WTC11 (cell line): Measurements from ENCODE around the gene PRLR. TPM values are rescaled to one million over a fixed set of nuclear protein-coding genes. Genes with fewer than 3 reads are reported as not detected.

Source experiments
- ATAC-seq: fragments of 200-7000 bp; cut with Tn5 transposase; 2 replicates; pipeline ENCODE4 v1.10.0; 2021; ENCODE audit warnings: mild to moderate bottlenecking, moderate library complexity
- CTCF ChIA-PET: fragments of 300-600 bp; sonication (Branson Sonifier 250); formaldehyde crosslinking; loops from one replicate; lab custom pipeline; 2021; ENCODE audit warnings: antibody characterized with exemption; lab: Charles Lee
- POLR2A ChIA-PET: fragments of 350-600 bp; sonication (Branson Sonifier 250); formaldehyde crosslinking; loops from one replicate; lab custom pipeline; 2021; ENCODE audit warnings: antibody characterized with exemption; lab: Charles Lee
- DNase-seq: peaks from one replicate; pipeline ENCODE4 v3.0.0; 2021; ENCODE audit warnings: low spot score
- H3K27ac Mint-ChIP-seq: 2 replicates; pipeline ENCODE4 v1.8.0; 2021; ENCODE audit warnings: mixed read lengths
- H3K27me3 Mint-ChIP-seq: 2 replicates; pipeline ENCODE4 v1.8.0; 2021; ENCODE audit warnings: low read depth, mild to moderate bottlenecking, moderate library complexity, mixed read lengths
- H3K36me3 Mint-ChIP-seq: 2 replicates; pipeline ENCODE4 v1.8.0; 2021; ENCODE audit warnings: mixed read lengths
- H3K4me1 Mint-ChIP-seq: 2 replicates; pipeline ENCODE4 v1.8.0; 2022; ENCODE audit warnings: mixed read lengths
- H3K4me3 Mint-ChIP-seq: 2 replicates; pipeline ENCODE4 v1.8.0; 2021; ENCODE audit warnings: mild to moderate bottlenecking, moderate library complexity, mixed read lengths
- H3K9me3 Mint-ChIP-seq: 2 replicates; pipeline ENCODE4 v1.8.0; 2021; ENCODE audit warnings: mixed read lengths
- ATF1 ChIP-seq: sonication (generic); formaldehyde crosslinking; IDR thresholded peaks from 2 replicates; pipeline ENCODE4 v1.8.1; 2023; ENCODE audit warnings: mild to moderate bottlenecking, moderate library complexity, missing genetic modification reagents
- ELF4 ChIP-seq: sonication (generic); formaldehyde crosslinking; IDR thresholded peaks from 2 replicates; pipeline ENCODE4 v1.8.1; 2022; ENCODE audit warnings: low read depth, mild to moderate bottlenecking, moderate library complexity, missing genetic modification reagents
- ETV6 ChIP-seq: sonication (generic); formaldehyde crosslinking; IDR thresholded peaks from 2 replicates; pipeline ENCODE4 v1.8.1; 2022; ENCODE audit warnings: mild to moderate bottlenecking, missing genetic modification reagents
- NFYB ChIP-seq: sonication (generic); formaldehyde crosslinking; conservative IDR thresholded peaks from 2 replicates; pipeline ENCODE4 v1.8.0; 2022; ENCODE audit warnings: low read depth, missing genetic modification reagents
- TEAD4 ChIP-seq: sonication (generic); formaldehyde crosslinking; IDR thresholded peaks from 2 replicates; pipeline ENCODE4 v1.8.0; 2022; ENCODE audit warnings: mild to moderate bottlenecking, missing genetic modification reagents
- ZNF138 ChIP-seq: sonication (generic); formaldehyde crosslinking; conservative IDR thresholded peaks from 2 replicates; pipeline ENCODE4 v1.8.1; 2022; ENCODE audit warnings: mild to moderate bottlenecking, moderate library complexity, missing genetic modification reagents
- ZNF263 ChIP-seq: sonication (generic); formaldehyde crosslinking; IDR thresholded peaks from 2 replicates; pipeline ENCODE4 v1.8.1; 2022; ENCODE audit warnings: low read depth, mild to moderate bottlenecking, moderate library complexity, missing genetic modification reagents
- ZNF671 ChIP-seq: fragments of 250-450 bp; sonication (Bioruptor Pico); IDR thresholded peaks from 2 replicates; pipeline ENCODE4 v1.8.0; 2021; ENCODE audit warnings: mild to moderate bottlenecking
- total RNA-seq: library from RNA; stranded (reverse); gene quantifications from 3 replicates; pipeline ENCODE4 v1.2.3, GENCODE V29; 2021
- TF ChIP-seq, protein P1 (sequence below): sonication (generic); formaldehyde crosslinking; IDR thresholded peaks from 2 replicates; pipeline ENCODE4 v1.8.0; 2022; ENCODE audit warnings: mild to moderate bottlenecking, missing genetic modification reagents
- TF ChIP-seq, protein P2 (sequence below): fragments of 250-450 bp; sonication (Bioruptor Pico); IDR thresholded peaks from 2 replicates; pipeline ENCODE4 v2.1.2; 2022; ENCODE audit warnings: mild to moderate bottlenecking, moderate library complexity
- TF ChIP-seq, protein P3 (sequence below): fragments of 250-450 bp; sonication (Bioruptor Pico); IDR thresholded peaks from 2 replicates; pipeline ENCODE4 v1.9.0; 2021; ENCODE audit warnings: mild to moderate bottlenecking
- TF ChIP-seq, protein P4 (sequence below): sonication (generic); formaldehyde crosslinking; IDR thresholded peaks from 2 replicates; pipeline ENCODE4 v1.8.1; 2022; ENCODE audit warnings: low read depth, missing genetic modification reagents, borderline replicate concordance
- TF ChIP-seq, protein P5 (sequence below): sonication (generic); formaldehyde crosslinking; IDR thresholded peaks from 2 replicates; pipeline ENCODE4 v1.8.1; 2023; ENCODE audit warnings: mild to moderate bottlenecking, missing genetic modification reagents
- TF ChIP-seq, protein P6 (sequence below): fragments of 250-450 bp; sonication (Bioruptor Pico); IDR thresholded peaks from 2 replicates; pipeline ENCODE4 v1.9.0; 2021; ENCODE audit warnings: mild to moderate bottlenecking
- TF ChIP-seq, protein P7 (sequence below): sonication (generic); formaldehyde crosslinking; IDR thresholded peaks from 2 replicates; pipeline ENCODE4 v1.8.1; 2023; ENCODE audit warnings: mild to moderate bottlenecking, missing genetic modification reagents, borderline replicate concordance
- TF ChIP-seq, protein P8 (sequence below): sonication (generic); formaldehyde crosslinking; IDR thresholded peaks from 2 replicates; pipeline ENCODE4 v1.8.1; 2023; ENCODE audit warnings: mild to moderate bottlenecking, missing genetic modification reagents, moderate library complexity
- TF ChIP-seq, protein P9 (sequence below): sonication (generic); formaldehyde crosslinking; IDR thresholded peaks from 2 replicates; pipeline ENCODE4 v1.8.1; 2022; ENCODE audit warnings: mild to moderate bottlenecking, missing genetic modification reagents, moderate library complexity, borderline replicate concordance

Gene PRLR
- total RNA-seq, 1 experiment from 2014 or later: 3.2 TPM

DNA sequence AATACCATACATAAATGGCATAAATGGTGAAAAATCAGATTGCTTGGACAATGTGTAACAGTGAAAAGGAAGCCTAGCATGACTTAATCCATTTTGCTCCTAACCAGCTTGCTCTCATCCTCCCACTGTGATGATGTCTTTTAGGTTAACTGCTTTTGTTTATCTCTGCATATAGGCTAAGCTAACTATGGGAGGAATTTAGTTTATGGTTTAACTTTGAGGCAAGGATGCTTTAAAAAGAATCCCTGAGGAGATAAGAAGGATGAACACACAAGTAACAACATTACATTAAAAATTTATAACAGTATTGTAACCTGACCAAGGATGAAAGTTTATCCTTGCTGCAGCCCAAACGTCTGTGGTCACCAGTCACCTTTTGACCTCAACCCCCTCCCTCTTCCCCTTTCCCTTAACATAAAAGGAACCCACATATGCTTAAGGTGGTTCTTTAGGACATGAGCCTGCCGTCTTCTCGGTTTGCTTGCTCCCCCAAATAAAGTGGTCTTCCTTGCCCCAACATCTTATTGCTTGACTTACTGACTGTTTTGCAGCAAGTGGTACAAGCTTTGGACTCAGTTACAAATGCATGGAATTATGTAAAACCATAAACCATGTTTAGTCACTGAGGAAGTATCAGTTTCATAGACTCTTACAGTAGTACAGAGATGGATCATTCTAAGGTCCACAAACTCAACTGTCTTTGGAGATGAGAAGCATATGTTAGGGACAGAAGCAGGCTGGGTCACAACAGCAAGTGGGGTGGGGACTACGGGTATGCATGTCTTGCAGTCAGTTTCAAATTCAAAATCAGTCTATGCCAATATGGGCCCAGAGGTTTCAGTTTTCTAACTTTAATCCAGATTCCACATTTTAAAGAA is 213.9 kb downstream of the PRLR start:
- ATAC-seq (no peak), DNase-seq (no peak)
- Mint-ChIP-seq H3K27me3 (no peaks in the 10 kb centered on the region; the same call in 1 of the 2 replicates), H3K4me1 (no peaks in the 10 kb centered on the region), H3K36me3 (no peaks in the 10 kb centered on the region), H3K9me3 (peaks cover 15% of the 10 kb centered on the region), H3K27ac (no peak overlapping the region), H3K4me3 (no peak overlapping the region)
- ChIA-PET CTCF (interaction anchor here (1.1 kb wide), 2 partner anchors 13 kb away, joined by 3 to 4 read pairs; no protein-coding TSS in a partner anchor), POLR2A (no interaction called here)
- TF ChIP-seq ATF1 (CRISPR knock-in tag): no peak
- TF ChIP-seq, protein P1, sequence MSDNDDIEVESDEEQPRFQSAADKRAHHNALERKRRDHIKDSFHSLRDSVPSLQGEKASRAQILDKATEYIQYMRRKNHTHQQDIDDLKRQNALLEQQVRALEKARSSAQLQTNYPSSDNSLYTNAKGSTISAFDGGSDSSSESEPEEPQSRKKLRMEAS (CRISPR knock-in tag): no peak
- no peak for TF ChIP-seq ZNF671 (CRISPR knock-in tag)
- TF ChIP-seq, protein P2, sequence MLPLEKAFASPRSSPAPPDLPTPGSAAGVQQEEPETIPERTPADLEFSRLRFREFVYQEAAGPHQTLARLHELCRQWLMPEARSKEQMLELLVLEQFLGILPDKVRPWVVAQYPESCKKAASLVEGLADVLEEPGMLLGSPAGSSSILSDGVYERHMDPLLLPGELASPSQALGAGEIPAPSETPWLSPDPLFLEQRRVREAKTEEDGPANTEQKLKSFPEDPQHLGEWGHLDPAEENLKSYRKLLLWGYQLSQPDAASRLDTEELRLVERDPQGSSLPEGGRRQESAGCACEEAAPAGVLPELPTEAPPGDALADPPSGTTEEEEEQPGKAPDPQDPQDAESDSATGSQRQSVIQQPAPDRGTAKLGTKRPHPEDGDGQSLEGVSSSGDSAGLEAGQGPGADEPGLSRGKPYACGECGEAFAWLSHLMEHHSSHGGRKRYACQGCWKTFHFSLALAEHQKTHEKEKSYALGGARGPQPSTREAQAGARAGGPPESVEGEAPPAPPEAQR (CRISPR knock-in tag): no peak
- TF ChIP-seq, protein P3, sequence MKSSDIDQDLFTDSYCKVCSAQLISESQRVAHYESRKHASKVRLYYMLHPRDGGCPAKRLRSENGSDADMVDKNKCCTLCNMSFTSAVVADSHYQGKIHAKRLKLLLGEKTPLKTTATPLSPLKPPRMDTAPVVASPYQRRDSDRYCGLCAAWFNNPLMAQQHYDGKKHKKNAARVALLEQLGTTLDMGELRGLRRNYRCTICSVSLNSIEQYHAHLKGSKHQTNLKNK (CRISPR knock-in tag): no peak
- TF ChIP-seq, protein P4, sequence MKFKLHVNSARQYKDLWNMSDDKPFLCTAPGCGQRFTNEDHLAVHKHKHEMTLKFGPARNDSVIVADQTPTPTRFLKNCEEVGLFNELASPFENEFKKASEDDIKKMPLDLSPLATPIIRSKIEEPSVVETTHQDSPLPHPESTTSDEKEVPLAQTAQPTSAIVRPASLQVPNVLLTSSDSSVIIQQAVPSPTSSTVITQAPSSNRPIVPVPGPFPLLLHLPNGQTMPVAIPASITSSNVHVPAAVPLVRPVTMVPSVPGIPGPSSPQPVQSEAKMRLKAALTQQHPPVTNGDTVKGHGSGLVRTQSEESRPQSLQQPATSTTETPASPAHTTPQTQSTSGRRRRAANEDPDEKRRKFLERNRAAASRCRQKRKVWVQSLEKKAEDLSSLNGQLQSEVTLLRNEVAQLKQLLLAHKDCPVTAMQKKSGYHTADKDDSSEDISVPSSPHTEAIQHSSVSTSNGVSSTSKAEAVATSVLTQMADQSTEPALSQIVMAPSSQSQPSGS (CRISPR knock-in tag): no peak
- TF ChIP-seq, protein P5, sequence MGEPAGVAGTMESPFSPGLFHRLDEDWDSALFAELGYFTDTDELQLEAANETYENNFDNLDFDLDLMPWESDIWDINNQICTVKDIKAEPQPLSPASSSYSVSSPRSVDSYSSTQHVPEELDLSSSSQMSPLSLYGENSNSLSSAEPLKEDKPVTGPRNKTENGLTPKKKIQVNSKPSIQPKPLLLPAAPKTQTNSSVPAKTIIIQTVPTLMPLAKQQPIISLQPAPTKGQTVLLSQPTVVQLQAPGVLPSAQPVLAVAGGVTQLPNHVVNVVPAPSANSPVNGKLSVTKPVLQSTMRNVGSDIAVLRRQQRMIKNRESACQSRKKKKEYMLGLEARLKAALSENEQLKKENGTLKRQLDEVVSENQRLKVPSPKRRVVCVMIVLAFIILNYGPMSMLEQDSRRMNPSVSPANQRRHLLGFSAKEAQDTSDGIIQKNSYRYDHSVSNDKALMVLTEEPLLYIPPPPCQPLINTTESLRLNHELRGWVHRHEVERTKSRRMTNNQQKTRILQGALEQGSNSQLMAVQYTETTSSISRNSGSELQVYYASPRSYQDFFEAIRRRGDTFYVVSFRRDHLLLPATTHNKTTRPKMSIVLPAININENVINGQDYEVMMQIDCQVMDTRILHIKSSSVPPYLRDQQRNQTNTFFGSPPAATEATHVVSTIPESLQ: no peak
- TF ChIP-seq ZNF263 (CRISPR knock-in tag): no peak
- TF ChIP-seq ETV6: no peak
- no peak for TF ChIP-seq ELF4 (CRISPR knock-in tag)
- TF ChIP-seq, protein P6, sequence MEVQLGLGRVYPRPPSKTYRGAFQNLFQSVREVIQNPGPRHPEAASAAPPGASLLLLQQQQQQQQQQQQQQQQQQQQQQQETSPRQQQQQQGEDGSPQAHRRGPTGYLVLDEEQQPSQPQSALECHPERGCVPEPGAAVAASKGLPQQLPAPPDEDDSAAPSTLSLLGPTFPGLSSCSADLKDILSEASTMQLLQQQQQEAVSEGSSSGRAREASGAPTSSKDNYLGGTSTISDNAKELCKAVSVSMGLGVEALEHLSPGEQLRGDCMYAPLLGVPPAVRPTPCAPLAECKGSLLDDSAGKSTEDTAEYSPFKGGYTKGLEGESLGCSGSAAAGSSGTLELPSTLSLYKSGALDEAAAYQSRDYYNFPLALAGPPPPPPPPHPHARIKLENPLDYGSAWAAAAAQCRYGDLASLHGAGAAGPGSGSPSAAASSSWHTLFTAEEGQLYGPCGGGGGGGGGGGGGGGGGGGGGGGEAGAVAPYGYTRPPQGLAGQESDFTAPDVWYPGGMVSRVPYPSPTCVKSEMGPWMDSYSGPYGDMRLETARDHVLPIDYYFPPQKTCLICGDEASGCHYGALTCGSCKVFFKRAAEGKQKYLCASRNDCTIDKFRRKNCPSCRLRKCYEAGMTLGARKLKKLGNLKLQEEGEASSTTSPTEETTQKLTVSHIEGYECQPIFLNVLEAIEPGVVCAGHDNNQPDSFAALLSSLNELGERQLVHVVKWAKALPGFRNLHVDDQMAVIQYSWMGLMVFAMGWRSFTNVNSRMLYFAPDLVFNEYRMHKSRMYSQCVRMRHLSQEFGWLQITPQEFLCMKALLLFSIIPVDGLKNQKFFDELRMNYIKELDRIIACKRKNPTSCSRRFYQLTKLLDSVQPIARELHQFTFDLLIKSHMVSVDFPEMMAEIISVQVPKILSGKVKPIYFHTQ: no peak
- TF ChIP-seq ZNF138 (CRISPR knock-in tag): no peak

DNA sequence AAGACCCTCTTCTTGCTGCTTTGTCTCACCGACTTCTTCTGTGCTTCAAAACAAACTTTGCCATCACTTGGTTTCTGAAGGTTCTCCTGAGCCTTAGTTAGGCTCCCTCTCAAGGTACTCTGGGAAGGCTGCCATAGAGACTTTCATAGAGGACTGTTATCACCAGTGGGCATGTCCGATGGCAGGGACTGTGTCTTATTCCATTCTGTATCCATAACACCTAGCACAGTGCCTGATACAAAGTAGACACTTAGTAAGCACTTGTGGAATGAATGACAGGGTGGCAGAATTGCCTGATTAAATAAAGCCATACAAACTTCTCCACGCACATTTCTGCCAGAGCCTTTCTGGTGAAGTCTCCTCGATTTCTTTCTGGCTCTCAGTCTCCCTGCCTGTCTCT is 215.2 kb downstream of the PRLR start:
- Mint-ChIP-seq H3K27me3 (no peaks in the 10 kb centered on the region; the same call in 1 of the 2 replicates), H3K4me1 (no peaks in the 10 kb centered on the region), H3K9me3 (peaks cover 15% of the 10 kb centered on the region), H3K4me3 (no peak overlapping the region), H3K36me3 (no peaks in the 10 kb centered on the region), H3K27ac (no peak overlapping the region)
- DNase-seq (no peak), ATAC-seq (no peak)
- POLR2A ChIA-PET: no interaction called here
- CTCF ChIA-PET: interaction anchor here (1.4 kb wide), 1 partner anchor 12 kb away, joined by 5 read pairs; no protein-coding TSS in a partner anchor
- TF ChIP-seq TEAD4 (CRISPR knock-in tag) (no peak), ZNF263 (CRISPR knock-in tag) (no peak), ZNF671 (CRISPR knock-in tag) (no peak), NFYB (CRISPR knock-in tag) (no peak)
- TF ChIP-seq, protein P7, sequence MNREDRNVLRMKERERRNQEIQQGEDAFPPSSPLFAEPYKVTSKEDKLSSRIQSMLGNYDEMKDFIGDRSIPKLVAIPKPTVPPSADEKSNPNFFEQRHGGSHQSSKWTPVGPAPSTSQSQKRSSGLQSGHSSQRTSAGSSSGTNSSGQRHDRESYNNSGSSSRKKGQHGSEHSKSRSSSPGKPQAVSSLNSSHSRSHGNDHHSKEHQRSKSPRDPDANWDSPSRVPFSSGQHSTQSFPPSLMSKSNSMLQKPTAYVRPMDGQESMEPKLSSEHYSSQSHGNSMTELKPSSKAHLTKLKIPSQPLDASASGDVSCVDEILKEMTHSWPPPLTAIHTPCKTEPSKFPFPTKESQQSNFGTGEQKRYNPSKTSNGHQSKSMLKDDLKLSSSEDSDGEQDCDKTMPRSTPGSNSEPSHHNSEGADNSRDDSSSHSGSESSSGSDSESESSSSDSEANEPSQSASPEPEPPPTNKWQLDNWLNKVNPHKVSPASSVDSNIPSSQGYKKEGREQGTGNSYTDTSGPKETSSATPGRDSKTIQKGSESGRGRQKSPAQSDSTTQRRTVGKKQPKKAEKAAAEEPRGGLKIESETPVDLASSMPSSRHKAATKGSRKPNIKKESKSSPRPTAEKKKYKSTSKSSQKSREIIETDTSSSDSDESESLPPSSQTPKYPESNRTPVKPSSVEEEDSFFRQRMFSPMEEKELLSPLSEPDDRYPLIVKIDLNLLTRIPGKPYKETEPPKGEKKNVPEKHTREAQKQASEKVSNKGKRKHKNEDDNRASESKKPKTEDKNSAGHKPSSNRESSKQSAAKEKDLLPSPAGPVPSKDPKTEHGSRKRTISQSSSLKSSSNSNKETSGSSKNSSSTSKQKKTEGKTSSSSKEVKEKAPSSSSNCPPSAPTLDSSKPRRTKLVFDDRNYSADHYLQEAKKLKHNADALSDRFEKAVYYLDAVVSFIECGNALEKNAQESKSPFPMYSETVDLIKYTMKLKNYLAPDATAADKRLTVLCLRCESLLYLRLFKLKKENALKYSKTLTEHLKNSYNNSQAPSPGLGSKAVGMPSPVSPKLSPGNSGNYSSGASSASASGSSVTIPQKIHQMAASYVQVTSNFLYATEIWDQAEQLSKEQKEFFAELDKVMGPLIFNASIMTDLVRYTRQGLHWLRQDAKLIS: no peak
- TF ChIP-seq, protein P8, sequence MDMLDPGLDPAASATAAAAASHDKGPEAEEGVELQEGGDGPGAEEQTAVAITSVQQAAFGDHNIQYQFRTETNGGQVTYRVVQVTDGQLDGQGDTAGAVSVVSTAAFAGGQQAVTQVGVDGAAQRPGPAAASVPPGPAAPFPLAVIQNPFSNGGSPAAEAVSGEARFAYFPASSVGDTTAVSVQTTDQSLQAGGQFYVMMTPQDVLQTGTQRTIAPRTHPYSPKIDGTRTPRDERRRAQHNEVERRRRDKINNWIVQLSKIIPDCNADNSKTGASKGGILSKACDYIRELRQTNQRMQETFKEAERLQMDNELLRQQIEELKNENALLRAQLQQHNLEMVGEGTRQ: no peak
- TF ChIP-seq, protein P3 (CRISPR knock-in tag): no peak
- TF ChIP-seq, protein P9, sequence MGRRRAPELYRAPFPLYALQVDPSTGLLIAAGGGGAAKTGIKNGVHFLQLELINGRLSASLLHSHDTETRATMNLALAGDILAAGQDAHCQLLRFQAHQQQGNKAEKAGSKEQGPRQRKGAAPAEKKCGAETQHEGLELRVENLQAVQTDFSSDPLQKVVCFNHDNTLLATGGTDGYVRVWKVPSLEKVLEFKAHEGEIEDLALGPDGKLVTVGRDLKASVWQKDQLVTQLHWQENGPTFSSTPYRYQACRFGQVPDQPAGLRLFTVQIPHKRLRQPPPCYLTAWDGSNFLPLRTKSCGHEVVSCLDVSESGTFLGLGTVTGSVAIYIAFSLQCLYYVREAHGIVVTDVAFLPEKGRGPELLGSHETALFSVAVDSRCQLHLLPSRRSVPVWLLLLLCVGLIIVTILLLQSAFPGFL (CRISPR knock-in tag): no peak
